Measurements from ENCODE around the gene BEST4. TPM values are rescaled to one million over a fixed set of nuclear protein-coding genes. Genes with fewer than 3 reads are reported as not detected.

BEST4 gene
- total and polyA plus RNA-seq, 5 experiments from 2014 or later = 0.29 to 2.2 (median 0.98) TPM; not detected in 1

GRCh38 chr1:44807364-44808062 is 19.5 kb upstream of the BEST4 start:
- Mint-ChIP-seq H3K4me1 (peaks cover 42 to 87% (median 80%) of the 10 kb centered on the region in 4 donors), H3K9me3 (no peaks in the 10 kb centered on the region), H3K27ac (peak overlapping the region; percentile 98 to 100 (median 99)), H3K27me3 (no peaks in the 10 kb centered on the region), H3K4me3 (peak overlapping the region; percentile 40 to 91 (median 78)), H3K36me3 (peaks cover 0 to 35% (median 22%) of the 10 kb centered on the region in 3 donors)
- ATAC-seq (peak; percentile 56 to 69), DNase-seq (peak; percentile 72 to 96 (median 90))
- POLR2A ChIA-PET = interaction anchor here (0.8 to 16.4 kb wide), 13 partner anchors 7 to 496 kb away, joined by 3 to 590 read pairs (median 5); partner anchors contain the start of genes HECTD3, PLK3, RNU5D-1 and RPS8

DNA sequence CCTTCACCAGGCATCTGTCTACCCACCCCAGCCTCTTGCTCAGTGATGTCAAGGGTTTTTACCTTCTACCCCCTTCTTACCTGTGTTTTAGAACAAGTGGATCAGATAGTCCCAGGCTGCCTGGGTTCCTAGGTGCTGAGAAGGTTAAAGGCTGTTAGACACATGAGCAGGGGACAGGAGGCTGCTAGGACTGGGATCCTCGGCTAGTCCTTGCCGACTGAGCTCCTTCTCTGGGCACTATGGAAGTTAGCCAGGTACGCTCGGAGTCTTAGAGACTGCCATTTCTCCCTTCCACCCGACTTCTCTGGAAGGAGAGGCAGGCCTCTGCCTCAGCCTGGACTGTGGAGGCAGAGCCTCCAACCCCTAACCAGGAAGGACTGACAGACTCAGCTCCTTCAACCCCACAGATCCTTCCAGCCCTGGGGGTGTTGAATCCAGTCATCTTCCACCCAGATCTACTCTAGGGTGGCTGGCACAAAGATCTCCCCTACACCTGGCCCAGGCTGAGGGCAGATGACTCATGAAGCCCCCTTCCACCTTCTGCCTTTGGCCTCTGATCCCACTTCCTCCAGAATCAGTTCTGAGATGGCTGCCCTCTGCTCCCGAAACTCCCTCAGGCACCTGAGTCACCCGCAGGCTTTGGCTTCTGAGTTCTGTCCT is 18.9 kb upstream of the BEST4 start, which contains the start of gene DYNLT4:
TSS of gene DYNLT4 (minus strand) at position 648 of the 660 bp plus-strand sequence. CDS start 683 bp downstream, outside the sequence.
- no peaks in the 10 kb centered on the region for H3K9me3 Mint-ChIP-seq
- peak within 1 kb of the TSS; percentile 98 to 100 (median 99) for H3K27ac Mint-ChIP-seq
- POLR2A ChIA-PET = interaction anchor here (0.8 to 16.4 kb wide), 8 partner anchors 7 to 497 kb away, joined by 3 to 590 read pairs (median 38); partner anchors contain the start of genes PLK3, RNU5D-1 and RPS8
- H3K27me3 Mint-ChIP-seq = no peaks in the 10 kb centered on the region
- peaks cover 0 to 41% (median 22%) of the 10 kb centered on the region in 3 donors for H3K36me3 Mint-ChIP-seq
- H3K4me1 Mint-ChIP-seq = peaks cover 43 to 87% (median 82%) of the 10 kb centered on the region in 4 donors
- no peak for DNase-seq
- ATAC-seq = peak; percentile 1 to 16
- H3K4me3 Mint-ChIP-seq = peak within 1 kb of the TSS; percentile 40 to 91 (median 78)

GRCh38 chr1:44806025-44806703 is 18.2 kb upstream of the BEST4 start:
- Mint-ChIP-seq H3K9me3 (no peaks in the 10 kb centered on the region), H3K4me3 (peak overlapping the region in 1 of 10 donors; percentile 34), H3K27me3 (no peaks in the 10 kb centered on the region), H3K27ac (peak overlapping the region; percentile 99 to 100 (median 99)), H3K4me1 (peaks cover 41 to 84% (median 77%) of the 10 kb centered on the region in 4 donors), H3K36me3 (peaks cover 0 to 42% (median 22%) of the 10 kb centered on the region in 3 donors)
- ATAC-seq (no peak), DNase-seq (peak in 3 of 10 donors; percentile 40 to 64 (median 41))
- POLR2A ChIA-PET = interaction anchor here (0.5 to 16.4 kb wide), 6 partner anchors 8 to 84 kb away, joined by 3 to 590 read pairs (median 7); no protein-coding TSS in a partner anchor

DNA sequence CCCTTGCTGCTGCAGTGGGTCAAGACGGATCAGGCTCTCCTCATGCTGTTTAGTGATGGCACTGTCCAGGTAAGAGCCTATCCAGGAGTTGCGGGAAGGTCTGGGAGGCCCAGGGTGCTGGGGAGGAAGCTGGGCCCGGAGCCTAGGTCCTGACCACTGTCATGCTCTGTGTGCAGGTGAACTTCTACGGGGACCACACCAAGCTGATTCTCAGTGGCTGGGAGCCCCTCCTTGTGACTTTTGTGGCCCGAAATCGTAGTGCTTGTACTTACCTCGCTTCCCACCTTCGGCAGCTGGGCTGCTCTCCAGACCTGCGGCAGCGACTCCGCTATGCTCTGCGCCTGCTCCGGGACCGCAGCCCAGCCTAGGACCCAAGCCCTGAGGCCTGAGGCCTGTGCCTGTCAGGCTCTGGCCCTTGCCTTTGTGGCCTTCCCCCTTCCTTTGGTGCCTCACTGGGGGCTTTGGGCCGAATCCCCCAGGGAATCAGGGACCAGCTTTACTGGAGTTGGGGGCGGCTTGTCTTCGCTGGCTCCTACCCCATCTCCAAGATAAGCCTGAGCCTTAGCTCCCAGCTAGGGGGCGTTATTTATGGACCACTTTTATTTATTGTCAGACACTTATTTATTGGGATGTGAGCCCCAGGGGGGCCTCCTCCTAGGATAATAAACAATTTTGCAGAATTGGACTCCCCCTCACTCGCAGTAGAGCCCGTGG is 17.5 kb upstream of the BEST4 start:
- peaks cover 4 to 42% (median 24%) of the 10 kb centered on the region in 3 donors for H3K36me3 Mint-ChIP-seq
- POLR2A ChIA-PET = interaction anchor here (0.5 to 16.4 kb wide), 6 partner anchors 9 to 84 kb away, joined by 3 to 590 read pairs (median 7); no protein-coding TSS in a partner anchor

GRCh38 chr1:44803312-44804095 is 15.5 kb upstream of the BEST4 start:
- Mint-ChIP-seq H3K36me3 (peaks cover 4 to 42% (median 24%) of the 10 kb centered on the region in 3 donors), H3K27me3 (no peaks in the 10 kb centered on the region), H3K9me3 (no peaks in the 10 kb centered on the region), H3K4me3 (peak overlapping the region; percentile 19 to 99 (median 69)), H3K4me1 (peaks cover 31 to 74% (median 65%) of the 10 kb centered on the region in 4 donors), H3K27ac (peak overlapping the region; percentile 89 to 99 (median 94))
- POLR2A ChIA-PET = interaction anchor here (0.6 to 16.4 kb wide), 4 partner anchors 8 to 32 kb away, joined by 3 to 590 read pairs (median 232); partner anchors contain the start of genes BEST4, BTBD19 and DYNLT4
- ATAC-seq = no peak
- peak in 1 of 10 donors; percentile 55 for DNase-seq

More for the DNA sequence above, 17.5 kb upstream of the BEST4 start:
- Mint-ChIP-seq H3K4me1 (peaks cover 37 to 82% (median 73%) of the 10 kb centered on the region in 4 donors), H3K27ac (peak overlapping the region; percentile 66 to 99 (median 90)), H3K4me3 (peak overlapping the region in 2 of 10 donors; percentile 34 to 48), H3K27me3 (no peaks in the 10 kb centered on the region), H3K9me3 (no peaks in the 10 kb centered on the region)
- ATAC-seq (no peak), DNase-seq (peak in 2 of 10 donors; percentile 0 to 32)

DNA sequence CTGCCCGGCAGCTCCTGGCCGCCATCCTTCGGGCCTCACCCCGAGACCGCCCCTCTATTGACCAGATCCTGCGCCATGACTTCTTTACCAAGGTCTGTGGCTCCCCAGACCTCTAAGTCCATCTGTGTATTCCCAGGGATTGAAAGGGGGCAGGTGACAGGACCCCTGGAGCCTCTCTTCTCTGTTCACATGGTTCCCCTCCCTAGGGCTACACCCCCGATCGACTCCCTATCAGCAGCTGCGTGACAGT is 15.0 kb upstream of the BEST4 start:
- no peak for ATAC-seq
- Mint-ChIP-seq H3K4me3 (peak overlapping the region; percentile 19 to 99 (median 69)), H3K36me3 (peaks cover 4 to 42% (median 24%) of the 10 kb centered on the region in 3 donors), H3K27ac (peak overlapping the region; percentile 89 to 99 (median 94)), H3K9me3 (no peaks in the 10 kb centered on the region), H3K4me1 (peaks cover 30 to 69% (median 61%) of the 10 kb centered on the region in 4 donors), H3K27me3 (no peaks in the 10 kb centered on the region)
- peak in 1 of 10 donors; percentile 61 for DNase-seq
- POLR2A ChIA-PET = interaction anchor here (0.6 to 16.4 kb wide), 5 partner anchors 9 to 81 kb away, joined by 3 to 590 read pairs (median 52); partner anchors contain the start of genes BEST4, BTBD19 and DYNLT4

DNA sequence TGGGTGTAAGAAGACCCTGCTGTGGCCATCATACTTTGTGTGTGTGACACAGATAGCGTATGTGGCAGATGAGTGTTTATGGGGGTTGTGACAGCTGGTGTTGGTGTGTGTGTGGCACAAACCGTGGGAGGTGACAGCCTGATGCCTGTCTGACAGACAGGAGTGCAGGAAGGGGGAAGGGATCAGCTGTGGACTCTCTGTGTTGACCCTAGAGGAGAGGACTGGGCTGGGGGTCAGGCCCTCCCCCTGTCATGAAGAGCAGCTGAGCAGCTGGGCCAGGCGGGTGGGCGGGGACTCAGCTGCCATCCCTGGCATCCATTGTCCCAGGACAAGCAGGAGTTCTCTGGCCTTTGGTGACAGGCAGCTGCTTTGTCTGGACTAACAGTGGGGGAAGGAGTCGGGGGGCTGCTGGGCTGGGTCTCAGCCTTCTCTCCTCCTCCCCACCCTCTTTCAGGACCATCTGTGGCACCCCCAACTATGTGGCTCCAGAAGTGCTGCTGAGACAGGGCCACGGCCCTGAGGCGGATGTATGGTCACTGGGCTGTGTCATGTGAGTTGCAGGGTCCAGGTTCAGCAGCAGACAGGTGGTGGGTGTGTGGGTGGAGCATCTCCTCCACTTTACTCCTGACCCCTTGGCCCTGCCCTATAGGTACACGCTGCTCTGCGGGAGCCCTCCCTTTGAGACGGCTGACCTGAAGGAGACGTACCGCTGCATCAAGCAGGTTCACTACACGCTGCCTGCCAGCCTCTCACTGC is 14.5 kb upstream of the BEST4 start:
- DNase-seq (peak in 1 of 10 donors; percentile 61), ATAC-seq (no peak)
- POLR2A ChIA-PET = interaction anchor here (0.6 to 16.4 kb wide), 5 partner anchors 9 to 81 kb away, joined by 3 to 590 read pairs (median 52); partner anchors contain the start of genes BEST4, BTBD19 and DYNLT4
- Mint-ChIP-seq H3K27ac (peak overlapping the region; percentile 89 to 99 (median 95)), H3K27me3 (no peaks in the 10 kb centered on the region), H3K4me3 (peak overlapping the region; percentile 72 to 99 (median 94)), H3K4me1 (peaks cover 27 to 64% (median 56%) of the 10 kb centered on the region in 4 donors), H3K9me3 (no peaks in the 10 kb centered on the region), H3K36me3 (peaks cover 4 to 42% (median 24%) of the 10 kb centered on the region in 3 donors)

GRCh38 chr1:44801491-44802305 is 13.7 kb upstream of the BEST4 start:
- DNase-seq (peak in 5 of 10 donors; percentile 32 to 65 (median 48)), ATAC-seq (peak in 1 of 2 donors; percentile 7)
- POLR2A ChIA-PET = interaction anchor here (1.2 to 16.4 kb wide), 17 partner anchors 10 to 698 kb away, joined by 3 to 590 read pairs (median 19); partner anchors contain the start of genes BEST4, BTBD19, CCDC163 and DYNLT4
- Mint-ChIP-seq H3K4me1 (peaks cover 19 to 57% (median 48%) of the 10 kb centered on the region in 4 donors), H3K4me3 (peak overlapping the region; percentile 72 to 99 (median 94)), H3K27ac (peak overlapping the region; percentile 89 to 99 (median 98)), H3K27me3 (no peaks in the 10 kb centered on the region), H3K36me3 (peaks cover 4 to 36% (median 22%) of the 10 kb centered on the region in 3 donors), H3K9me3 (no peaks in the 10 kb centered on the region)

- Mint-ChIP-seq H3K27ac (peak within 1 kb of the TSS; percentile 89 to 99 (median 99)), H3K4me1 (peaks cover 17 to 48% (median 45%) of the 10 kb centered on the region in 4 donors)
- POLR2A ChIA-PET = interaction anchor here (0.6 to 16.4 kb wide), 28 partner anchors 9 to 889 kb away, joined by 3 to 590 read pairs (median 10); partner anchors contain the start of genes BEST4, BTBD19, CCDC163 and DYNLT4
Measured at GRCh38 chr1:44799770-44800584, 12.0 kb upstream of the BEST4 start, which contains the start of gene PLK3. PLK3 (plus strand) TSS chr1:44800377; CDS start chr1:44800464, 87 bp downstream.

More at GRCh38 chr1:44799770-44800584, 12.0 kb upstream of the BEST4 start, which contains the start of gene PLK3:
- H3K27me3 Mint-ChIP-seq = no peaks in the 10 kb centered on the region
- H3K4me3 Mint-ChIP-seq = peak within 1 kb of the TSS; percentile 72 to 99 (median 97)
- no peaks in the 10 kb centered on the region for H3K9me3 Mint-ChIP-seq
- ATAC-seq (peak; percentile 78 to 81), DNase-seq (peak; percentile 97 to 99 (median 98))
- peaks cover 4 to 27% (median 17%) of the 10 kb centered on the region in 3 donors for H3K36me3 Mint-ChIP-seq
